Heart left ventricle (tissue), 16 donors: ENCODE measurements around the gene IRF1. TPM values are rescaled to one million over a fixed set of nuclear protein-coding genes. Genes with fewer than 3 reads are reported as not detected.

Source experiments
- ATAC-seq, 4 donors: fragments of 200-7000 bp; cut with Tn5 transposase; one replicate each; pipeline ENCODE4 v1.9.1; 2020 to 2022; ENCODE audit warnings: moderate library complexity in 4 of 4, mild to moderate bottlenecking in 3 of 4, moderate number of reproducible peaks in 1 of 4
- DNase-seq, 5 donors: peaks; one replicate each; pipeline ENCODE4 v3.0.0-alpha.2; 2020
- H3K27ac ChIP-seq, 12 donors: fragments of 200-600 bp; sonication (generic) in 4 of 12; one replicate each; pipeline versions ENCODE4 v1.5.0 to v1.8.0; 2016 to 2022; ENCODE audit warnings: mild to moderate bottlenecking in 2 of 12
- H3K27me3 ChIP-seq, 9 donors: fragments of 200-600 bp; sonication (generic) in 2 of 9; one replicate each; pipeline versions ENCODE4 v1.5.1 to v1.8.0; 2016 to 2022; ENCODE audit warnings: mild to moderate bottlenecking in 3 of 9
- H3K36me3 ChIP-seq, 9 donors: fragments of 200-600 bp; sonication (generic) in 2 of 9; one replicate each; pipeline versions ENCODE4 v1.5.0 to v1.8.0; 2018 to 2022; ENCODE audit warnings: mild to moderate bottlenecking in 2 of 9
- H3K4me1 ChIP-seq, 12 donors: fragments of 200-600 bp; sonication (generic) in 4 of 12; one replicate each; pipeline versions ENCODE4 v1.5.0 to v1.8.0; 2016 to 2022; ENCODE audit warnings: mild to moderate bottlenecking in 3 of 12
- H3K4me3 ChIP-seq, 12 donors: fragments of 200-600 bp; sonication (generic) in 4 of 12; one replicate each; pipeline versions ENCODE4 v1.5.0 to v1.8.0; 2017 to 2022; ENCODE audit warnings: mild to moderate bottlenecking in 9 of 12, moderate library complexity in 4 of 12
- H3K9me3 ChIP-seq, 12 donors: fragments of 200-600 bp; sonication (generic) in 4 of 12; one replicate each; pipeline versions ENCODE4 v1.5.0 to v1.8.0; 2016 to 2022; ENCODE audit warnings: mild to moderate bottlenecking in 1 of 12
- POLR2A ChIP-seq, 2 donors: fragments of 450-650 bp; IDR thresholded peaks; one replicate each; pipeline ENCODE4 v1.6.1; 2017; ENCODE audit warnings: antibody characterized with exemption in 2 of 2, mild to moderate bottlenecking in 2 of 2, moderate library complexity in 2 of 2
- WGBS, 4 donors: extraction: QIAGEN DNeasy Blood & Tissue Kit in 2 of 4; methylation state at CpG; one replicate each; pipeline versions ENCODE4 v1.1.5 to v1.1.7; 2013 to 2018; 5-methylcytosine and 5-hydroxymethylcytosine counted together
- intact Hi-C, 10 donors: fragments of 100-400 bp; cut with DNase I; formaldehyde crosslinking; loops; one replicate each; pipeline versions ENCODE4 v1.11.1 to v1.14.2; 2022
- polyA plus RNA-seq, 2 donors: library from polyadenylated mRNA; stranded (reverse); fragments of 200-250 nt; gene quantifications; one replicate each; pipeline ENCODE4 v1.2.3, GENCODE V29; 2013
- total RNA-seq, 9 donors: library from RNA; depleted of rRNA in 2 of 9; stranded (reverse); fragments of >200 nt in 2 of 9; fragmentation: NEBNext Ultra II Directional in 3 of 9; extraction: Animal tissue kit (Norgen Biotek cat#: 25700) in 3 of 9; gene quantifications; one replicate each; pipeline versions ENCODE4 v1.1.0 to v1.2.4, GENCODE V29; 2016 to 2023
- TF ChIP-seq, protein P1 (sequence below), 12 donors: fragments of 200-600 bp; sonication (generic) in 4 of 12; IDR thresholded peaks; one replicate each; pipeline versions ENCODE4 v1.5.0 to v1.8.0; 2018 to 2022; ENCODE audit warnings: antibody characterized with exemption in 12 of 12, mild to moderate bottlenecking in 5 of 12
- donor health status: ischemic (EF 13 %, LVEDD 7.1; RV severe dilation, severe dysfunction).
- donor health status: healthy with polysubstance abuse.
- donor health status: DM: no; HTN: yes; CAD: no.
- donor health status: DM: no; HTN: no; CAD: no.
- donor health status: ischemic (EF 25% LVEDD 6.9; RV normal size, moderate dysfunction).
- donor health status: ischemic (EF 25% LVEDD 5.7; RV mildly dilated, moderate dysfunction).
- donor health status: healthy.
- donor health status: DM: yes; HTN: yes; CAD: no.
- donor health status: ischemic (EF 35%, LVEDD 5.7; RV mildly dilated, moderate dysfunction).
- donor health status: nonischemic (EF 11% LVEDD 7.7; RV severe dilation, severe dysfunction).
- donor health status: DM: yes; HTN: yes; CAD: no.
- donor health status: PGD.
- donor health status: ischemic (EF 29% LVEDD 5.4; RV normal size, mild dysfunction).
- donor health status: nonischemic (EF 23%, LVEDD 6.1; RV moderate dilation, normal function).

IRF1 gene
- total and polyA plus RNA-seq, 11 donors: 7.5 to 190 (median 18.4) TPM

DNA sequence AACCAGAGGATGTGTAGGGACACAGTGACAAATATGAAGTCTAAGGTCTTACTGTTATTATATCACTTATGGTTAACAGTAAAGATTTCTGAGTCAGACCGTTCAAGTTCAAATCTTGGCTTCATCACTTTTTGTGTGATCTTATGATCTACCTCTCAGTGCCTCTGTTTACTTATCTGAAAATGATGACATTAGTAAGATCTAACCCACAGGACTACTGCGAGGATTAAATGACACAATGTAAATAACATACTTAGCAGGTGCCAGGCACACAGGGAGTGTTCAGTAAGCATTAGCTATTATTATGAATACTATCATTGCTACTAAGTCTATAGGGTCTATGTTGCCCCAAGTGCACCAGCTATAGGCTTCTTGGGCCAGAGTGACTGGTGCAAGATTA is 2.0 kb downstream of the IRF1 start:
- no peak for ATAC-seq
- Histone ChIP-seq H3K27me3 (no peaks in the 10 kb centered on the region), H3K9me3 (no peaks in the 10 kb centered on the region), H3K36me3 (peaks cover 0 to 61% (median 55%) of the 10 kb centered on the region in 9 donors), H3K4me3 (peak overlapping the region in 11 of 12 donors; percentile 63 to 97 (median 89)), H3K27ac (peak overlapping the region in 7 of 12 donors; percentile 24 to 100 (median 96)), H3K4me1 (peaks cover 8 to 81% (median 52%) of the 10 kb centered on the region in 12 donors)
- intact Hi-C loops: loop anchor here in 2 of 10 donors (5.0 kb wide), 2 partner anchors 61 to 66 kb away; no protein-coding TSS in a partner anchor
- 57 to 70% (median 64%) methylated on average over 2 of the region's 2 CpGs for WGBS, 4 donors
- DNase-seq: no peak
- TF ChIP-seq, protein P1, sequence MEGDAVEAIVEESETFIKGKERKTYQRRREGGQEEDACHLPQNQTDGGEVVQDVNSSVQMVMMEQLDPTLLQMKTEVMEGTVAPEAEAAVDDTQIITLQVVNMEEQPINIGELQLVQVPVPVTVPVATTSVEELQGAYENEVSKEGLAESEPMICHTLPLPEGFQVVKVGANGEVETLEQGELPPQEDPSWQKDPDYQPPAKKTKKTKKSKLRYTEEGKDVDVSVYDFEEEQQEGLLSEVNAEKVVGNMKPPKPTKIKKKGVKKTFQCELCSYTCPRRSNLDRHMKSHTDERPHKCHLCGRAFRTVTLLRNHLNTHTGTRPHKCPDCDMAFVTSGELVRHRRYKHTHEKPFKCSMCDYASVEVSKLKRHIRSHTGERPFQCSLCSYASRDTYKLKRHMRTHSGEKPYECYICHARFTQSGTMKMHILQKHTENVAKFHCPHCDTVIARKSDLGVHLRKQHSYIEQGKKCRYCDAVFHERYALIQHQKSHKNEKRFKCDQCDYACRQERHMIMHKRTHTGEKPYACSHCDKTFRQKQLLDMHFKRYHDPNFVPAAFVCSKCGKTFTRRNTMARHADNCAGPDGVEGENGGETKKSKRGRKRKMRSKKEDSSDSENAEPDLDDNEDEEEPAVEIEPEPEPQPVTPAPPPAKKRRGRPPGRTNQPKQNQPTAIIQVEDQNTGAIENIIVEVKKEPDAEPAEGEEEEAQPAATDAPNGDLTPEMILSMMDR (IDR thresholded peaks at IDR 0.05): no peak
- no peak for TF ChIP-seq POLR2A (IDR thresholded peaks at IDR 0.05)

DNA sequence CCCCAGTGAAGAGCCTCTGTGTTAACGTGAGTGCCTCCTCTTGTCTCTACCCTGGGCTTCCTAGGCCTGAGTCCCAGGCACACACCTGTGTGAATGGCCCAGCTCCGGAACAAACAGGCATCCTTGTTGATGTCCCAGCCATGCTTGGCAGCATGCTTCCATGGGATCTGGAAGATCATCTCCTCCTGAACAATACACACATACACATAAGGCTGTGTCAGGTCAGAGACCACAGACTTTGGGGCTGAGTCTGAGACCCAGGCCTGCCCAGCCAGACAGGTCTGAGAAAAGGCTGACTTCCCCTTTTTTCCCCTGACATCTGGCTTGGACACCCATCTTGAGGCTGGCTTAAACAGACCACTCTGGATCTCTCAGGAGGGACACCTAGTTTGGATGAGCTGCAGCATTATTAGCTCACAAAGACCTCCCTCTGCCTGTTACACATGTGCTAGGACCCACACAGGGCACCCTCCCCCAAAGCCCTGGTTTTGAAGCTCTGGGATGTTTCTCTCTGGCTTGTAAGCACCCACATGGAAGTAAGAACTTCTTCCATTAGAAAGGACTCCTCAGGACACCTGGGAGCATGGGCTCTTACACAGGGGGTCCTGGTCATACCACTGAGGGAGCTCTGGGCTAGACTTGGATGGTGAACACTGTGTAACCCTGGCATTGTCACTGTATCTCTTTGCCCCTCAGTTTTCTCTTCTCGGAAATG is 2.6 kb downstream of the IRF1 start:
- no peak for TF ChIP-seq POLR2A (IDR thresholded peaks at IDR 0.05)
- TF ChIP-seq, protein P1 (IDR thresholded peaks at IDR 0.05): no peak
- Histone ChIP-seq H3K36me3 (peaks cover 0 to 67% (median 61%) of the 10 kb centered on the region in 9 donors), H3K4me3 (peak overlapping the region in 9 of 12 donors; percentile 0 to 97 (median 84)), H3K27ac (peak overlapping the region in 6 of 12 donors; percentile 10 to 100 (median 49)), H3K9me3 (no peaks in the 10 kb centered on the region), H3K27me3 (no peaks in the 10 kb centered on the region), H3K4me1 (peaks cover 8 to 81% (median 52%) of the 10 kb centered on the region in 12 donors)
- intact Hi-C loops: loop anchor here in 2 of 10 donors (5.0 kb wide), 2 partner anchors 61 to 66 kb away; no protein-coding TSS in a partner anchor
- DNase-seq: peak in 4 of 5 donors; percentile 5 to 16 (median 14)
- ATAC-seq: no peak
- 45 to 74% (median 61%) methylated on average over 3 of the region's 3 CpGs for WGBS, 4 donors

DNA sequence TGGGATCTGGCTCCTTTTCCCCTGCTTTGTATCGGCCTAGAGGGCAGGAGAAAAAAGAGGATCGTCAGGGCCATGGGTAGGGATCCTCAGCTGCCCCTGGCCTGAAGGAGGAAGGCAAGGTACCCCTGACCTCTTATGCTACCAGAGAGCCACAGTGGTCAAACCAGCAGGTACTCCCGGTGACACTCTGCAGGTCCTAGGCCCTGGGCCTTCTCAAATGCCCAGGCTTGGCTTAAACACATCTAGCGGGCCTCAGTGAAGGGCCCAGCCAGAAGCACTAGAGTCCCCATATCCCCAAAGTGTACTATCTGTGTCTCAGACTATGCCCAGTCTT is 3.5 kb downstream of the IRF1 start:
- peak overlapping the region in 6 of 12 donors; percentile 6 to 100 (median 41) for H3K27ac ChIP-seq
- no peaks in the 10 kb centered on the region for H3K27me3 ChIP-seq
- WGBS, 4 donors: 67 to 87% (median 82%) methylated on average over 2 to 4 of the region's 4 CpGs
- DNase-seq (peak in 2 of 5 donors; percentile 4 to 28), ATAC-seq (no peak)
- H3K36me3 ChIP-seq: peaks cover 0 to 73% (median 68%) of the 10 kb centered on the region in 9 donors
- no peaks in the 10 kb centered on the region for H3K9me3 ChIP-seq
- no peak for TF ChIP-seq POLR2A (IDR thresholded peaks at IDR 0.05)
- TF ChIP-seq, protein P1 (IDR thresholded peaks at IDR 0.05): no peak
- peak overlapping the region in 5 of 12 donors; percentile 21 to 97 (median 83) for H3K4me3 ChIP-seq
- peaks cover 8 to 75% (median 50%) of the 10 kb centered on the region in 12 donors for H3K4me1 ChIP-seq
- intact Hi-C loops: loop anchor here in 2 of 10 donors (5.0 kb wide), 2 partner anchors 60 to 65 kb away; no protein-coding TSS in a partner anchor
